GM12892 (cell line): ENCODE measurements around the gene PDE4A.

Experiments used
- POLR2A ChIP-seq: IDR thresholded peaks from 2 replicates; pipeline ENCODE4 v1.6.1; 2011; ENCODE audit warnings: low read depth, low read length, control low read depth
- POLR2AphosphoS5 ChIP-seq: IDR thresholded peaks from 2 replicates; pipeline ENCODE4 v1.6.1; 2011; ENCODE audit warnings: low read depth, low read length, control low read depth

GRCh38 chr19:10431254-10431942, 11.1 kb downstream of the PDE4A start:
- TF ChIP-seq POLR2A (no peak), POLR2AphosphoS5 (no peak)
